ENCODE measurements around the gene GGA1. TPM values are rescaled to one million over a fixed set of nuclear protein-coding genes. Genes with fewer than 3 reads are reported as not detected.
"Not testable (repeated sequence)": the region's sequence is repeated elsewhere in the genome, so short reads cannot be mapped to it uniquely, and the experiment has no call there.

Gene GGA1
- total and polyA plus RNA-seq, 2 donors (not counting 1 experiment from before 2014, with no cell fraction given): 137 to 154 TPM

DNA sequence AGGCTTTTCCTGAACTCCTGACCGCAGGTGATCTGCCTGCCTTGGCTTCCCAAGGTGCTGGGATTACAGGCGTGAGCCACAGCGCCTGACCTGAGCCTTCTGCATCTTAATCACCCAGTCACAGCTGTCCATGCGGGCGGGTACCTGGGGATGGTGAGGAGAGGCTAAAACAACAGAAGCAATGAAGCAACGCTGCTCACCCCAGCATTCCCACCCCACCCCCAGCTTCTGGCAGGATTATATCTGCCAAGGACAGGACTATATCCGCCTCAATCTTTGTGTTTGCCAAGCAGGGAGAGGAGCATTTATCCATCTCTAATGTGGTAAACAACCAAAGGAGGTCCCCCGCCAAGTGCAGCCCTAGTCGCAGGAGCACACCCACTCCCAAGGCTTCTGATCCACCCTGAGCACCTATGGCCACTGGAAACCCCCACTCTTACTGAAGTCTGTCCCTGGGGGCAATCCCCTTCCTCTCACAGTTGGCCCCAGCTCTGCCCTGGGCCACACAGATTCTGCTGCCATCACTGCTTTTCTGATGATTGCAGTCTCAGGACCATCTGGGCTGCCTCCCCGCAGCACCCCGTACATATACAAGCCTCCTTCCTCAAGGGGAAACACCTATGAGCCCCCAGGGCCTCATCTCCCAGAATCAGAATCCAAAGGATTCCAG is 20.0 kb upstream of the GGA1 start:
- no peaks in the 10 kb centered on the region for H4K20me1 ChIP-seq (ENCODE audit: control insufficient read depth, insufficient read depth, low read length, poor library complexity, severe bottlenecking)
- H3K27ac ChIP-seq (ENCODE audit: low read length in 2 of 2): no peak overlapping the region
- H3K27ac Mint-ChIP-seq: no peak overlapping the region
- no peaks in the 10 kb centered on the region for H3K36me3 ChIP-seq (replicated peaks in 1 of 2; ENCODE audit: control extremely low read depth in 1 of 2, control insufficient read depth in 1 of 2, extremely low read depth in 1 of 2, insufficient read depth in 2 of 2, low read length in 1 of 2)
- TF ChIP-seq EZH2 (IDR thresholded peaks at IDR 0.05; ENCODE audit: borderline replicate concordance, insufficient read depth, low read depth, low read length, poor library complexity, severe bottlenecking): no peak
- TF ChIP-seq, protein P1, sequence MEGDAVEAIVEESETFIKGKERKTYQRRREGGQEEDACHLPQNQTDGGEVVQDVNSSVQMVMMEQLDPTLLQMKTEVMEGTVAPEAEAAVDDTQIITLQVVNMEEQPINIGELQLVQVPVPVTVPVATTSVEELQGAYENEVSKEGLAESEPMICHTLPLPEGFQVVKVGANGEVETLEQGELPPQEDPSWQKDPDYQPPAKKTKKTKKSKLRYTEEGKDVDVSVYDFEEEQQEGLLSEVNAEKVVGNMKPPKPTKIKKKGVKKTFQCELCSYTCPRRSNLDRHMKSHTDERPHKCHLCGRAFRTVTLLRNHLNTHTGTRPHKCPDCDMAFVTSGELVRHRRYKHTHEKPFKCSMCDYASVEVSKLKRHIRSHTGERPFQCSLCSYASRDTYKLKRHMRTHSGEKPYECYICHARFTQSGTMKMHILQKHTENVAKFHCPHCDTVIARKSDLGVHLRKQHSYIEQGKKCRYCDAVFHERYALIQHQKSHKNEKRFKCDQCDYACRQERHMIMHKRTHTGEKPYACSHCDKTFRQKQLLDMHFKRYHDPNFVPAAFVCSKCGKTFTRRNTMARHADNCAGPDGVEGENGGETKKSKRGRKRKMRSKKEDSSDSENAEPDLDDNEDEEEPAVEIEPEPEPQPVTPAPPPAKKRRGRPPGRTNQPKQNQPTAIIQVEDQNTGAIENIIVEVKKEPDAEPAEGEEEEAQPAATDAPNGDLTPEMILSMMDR (IDR thresholded peaks at IDR 0.05): no peak
- H2AFZ ChIP-seq (ENCODE audit: insufficient read depth, low read depth, low read length, poor library complexity, severe bottlenecking): no peak overlapping the region
- no peaks in the 10 kb centered on the region for H3K9me3 Mint-ChIP-seq (ENCODE audit: insufficient read depth)
- H3K4me3 Mint-ChIP-seq: no peak overlapping the region
- H3K27me3 Mint-ChIP-seq: peaks cover 29% of the 10 kb centered on the region
- no peak for DNase-seq
- ChIA-PET CTCF (interaction anchor here (0.6 to 4.4 kb wide), 2 partner anchors 11 to 22 kb away, joined by 3 to 43 read pairs; no protein-coding TSS in a partner anchor), POLR2A (interaction anchor here (0.7 kb wide), 1 partner anchor 51 kb away, joined by 3 read pairs; no protein-coding TSS in a partner anchor)
- peaks cover 0 to 8% (median 0%) of the 10 kb centered on the region in 4 experiments for H3K27me3 ChIP-seq (replicated peaks in 1 of 4; ENCODE audit: control extremely low read depth in 1 of 4, control insufficient read depth in 3 of 4, insufficient read depth in 4 of 4, low read length in 3 of 4)
- WGBS (ENCODE audit: insufficient coverage): 89% methylated on average over 10 of the region's 11 CpGs
- no peaks in the 10 kb centered on the region for H3K9me3 ChIP-seq (ENCODE audit: control extremely low read depth in 1 of 3, control insufficient read depth in 2 of 3, insufficient read depth in 1 of 3, low read length in 2 of 3)
- H3K79me2 ChIP-seq (ENCODE audit: control insufficient read depth, insufficient read depth, low read length): no peaks in the 10 kb centered on the region
- no peak overlapping the region for H3K4me3 ChIP-seq (ENCODE audit: control extremely low read depth in 1 of 5, extremely low read depth in 1 of 5, insufficient read depth in 1 of 5, low read depth in 2 of 5, low read length in 4 of 5)
- ATAC-seq (ENCODE audit: low read depth): no peak
- peaks cover 4 to 9% of the 10 kb centered on the region in 2 donors for H3K4me1 ChIP-seq (ENCODE audit: control insufficient read depth in 2 of 2, insufficient read depth in 2 of 2, low read length in 2 of 2)
- H3K4me2 ChIP-seq (replicated peaks; ENCODE audit: low read depth, low read length, poor library complexity, severe bottlenecking): no peak overlapping the region
- intact Hi-C loops (cut with micrococcal nuclease): no loop called here
- peaks cover 11% of the 10 kb centered on the region for H3K4me1 Mint-ChIP-seq
- H3K9ac ChIP-seq (ENCODE audit: low read length): no peak overlapping the region

DNA sequence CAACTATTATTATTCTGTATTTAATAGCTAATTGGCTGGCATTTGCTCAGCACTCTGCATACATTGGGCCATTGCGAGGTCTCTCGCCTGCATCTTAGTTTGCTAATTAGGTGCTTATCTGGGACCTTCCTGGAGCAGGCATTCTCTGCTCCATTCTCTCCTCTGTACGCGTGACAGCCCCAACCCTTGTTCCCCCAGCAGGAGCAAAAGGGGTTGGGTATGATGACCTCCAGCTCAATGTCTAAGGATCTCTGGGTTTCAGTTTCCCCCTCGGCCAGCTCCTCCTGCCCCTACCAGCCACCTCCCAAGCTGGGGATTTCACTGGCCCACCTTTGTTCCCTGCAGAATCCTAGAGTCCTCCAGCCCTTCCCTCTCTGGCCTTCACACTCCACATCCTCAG is 19.0 kb upstream of the GGA1 start:
- H3K4me3 ChIP-seq (ENCODE audit: control extremely low read depth in 1 of 5, extremely low read depth in 1 of 5, insufficient read depth in 1 of 5, low read depth in 2 of 5, low read length in 4 of 5): no peak overlapping the region
- ATAC-seq (ENCODE audit: low read depth) (no peak), DNase-seq (no peak)
- H3K4me3 Mint-ChIP-seq: no peak overlapping the region
- H3K36me3 ChIP-seq (replicated peaks in 1 of 2; ENCODE audit: control extremely low read depth in 1 of 2, control insufficient read depth in 1 of 2, extremely low read depth in 1 of 2, insufficient read depth in 2 of 2, low read length in 1 of 2): no peaks in the 10 kb centered on the region
- CTCF ChIA-PET: interaction anchor here (1.1 to 4.4 kb wide), 3 partner anchors 17 to 50 kb away, joined by 4 to 43 read pairs (median 4); no protein-coding TSS in a partner anchor
- H3K4me1 ChIP-seq (ENCODE audit: control insufficient read depth in 2 of 2, insufficient read depth in 2 of 2, low read length in 2 of 2): peaks cover 4 to 9% of the 10 kb centered on the region in 2 donors
- H3K27me3 Mint-ChIP-seq: peaks cover 27% of the 10 kb centered on the region
- H3K27ac Mint-ChIP-seq: no peak overlapping the region
- H3K9ac ChIP-seq (ENCODE audit: low read length): no peak overlapping the region
- peaks cover 11% of the 10 kb centered on the region for H3K4me1 Mint-ChIP-seq
- H3K9me3 Mint-ChIP-seq (ENCODE audit: insufficient read depth): no peaks in the 10 kb centered on the region
- no peaks in the 10 kb centered on the region for H3K9me3 ChIP-seq (ENCODE audit: control extremely low read depth in 1 of 3, control insufficient read depth in 2 of 3, insufficient read depth in 1 of 3, low read length in 2 of 3)
- TF ChIP-seq, protein P1 (IDR thresholded peaks at IDR 0.05): no peak
- TF ChIP-seq EZH2 (IDR thresholded peaks at IDR 0.05; ENCODE audit: borderline replicate concordance, insufficient read depth, low read depth, low read length, poor library complexity, severe bottlenecking): no peak
- intact Hi-C loops (cut with micrococcal nuclease): no loop called here
- no peak overlapping the region for H3K27ac ChIP-seq (ENCODE audit: low read length in 2 of 2)
- 98% methylated on average over 5 of the region's 5 CpGs for WGBS (ENCODE audit: insufficient coverage)
- H4K20me1 ChIP-seq (ENCODE audit: control insufficient read depth, insufficient read depth, low read length, poor library complexity, severe bottlenecking): no peaks in the 10 kb centered on the region
- no peak overlapping the region for H3K4me2 ChIP-seq (replicated peaks; ENCODE audit: low read depth, low read length, poor library complexity, severe bottlenecking)
- POLR2A ChIA-PET: no interaction called here
- peaks cover 0 to 8% (median 0%) of the 10 kb centered on the region in 4 experiments for H3K27me3 ChIP-seq (replicated peaks in 1 of 4; ENCODE audit: control extremely low read depth in 1 of 4, control insufficient read depth in 3 of 4, insufficient read depth in 4 of 4, low read length in 3 of 4)
- no peaks in the 10 kb centered on the region for H3K79me2 ChIP-seq (ENCODE audit: control insufficient read depth, insufficient read depth, low read length)
- no peak overlapping the region for H2AFZ ChIP-seq (ENCODE audit: insufficient read depth, low read depth, low read length, poor library complexity, severe bottlenecking)

DNA sequence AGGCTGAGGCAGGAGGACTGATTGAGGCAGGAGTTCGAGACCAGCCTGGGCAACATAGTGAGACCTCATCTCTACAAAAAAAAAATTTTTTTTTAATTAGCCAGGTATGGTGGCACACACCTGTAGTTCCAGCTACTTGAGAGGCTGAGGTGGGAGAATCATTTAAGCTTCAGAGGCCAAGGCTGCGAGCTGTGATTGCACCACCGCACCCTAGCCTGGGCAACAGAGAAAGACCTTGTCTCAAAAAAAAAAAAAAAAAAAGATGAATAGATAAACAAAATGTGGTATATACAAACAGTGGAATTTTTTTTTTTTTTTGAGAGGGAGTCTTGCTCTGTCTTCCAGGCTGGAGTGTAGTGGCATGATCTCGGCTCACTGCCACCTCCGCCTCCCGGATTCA is 17.6 kb upstream of the GGA1 start:
- intact Hi-C loops (cut with micrococcal nuclease); H3K9me3 ChIP-seq (ENCODE audit: control extremely low read depth in 1 of 3, control insufficient read depth in 2 of 3, insufficient read depth in 1 of 3, low read length in 2 of 3); H3K4me1 ChIP-seq (ENCODE audit: control insufficient read depth in 2 of 2, insufficient read depth in 2 of 2, low read length in 2 of 2); H3K79me2 ChIP-seq (ENCODE audit: control insufficient read depth, insufficient read depth, low read length); H3K9ac ChIP-seq (ENCODE audit: low read length); H3K27ac Mint-ChIP-seq; H3K4me3 ChIP-seq (ENCODE audit: control extremely low read depth in 1 of 5, extremely low read depth in 1 of 5, insufficient read depth in 1 of 5, low read depth in 2 of 5, low read length in 4 of 5); H3K27me3 ChIP-seq (replicated peaks in 1 of 4; ENCODE audit: control extremely low read depth in 1 of 4, control insufficient read depth in 3 of 4, insufficient read depth in 4 of 4, low read length in 3 of 4); DNase-seq; H3K27ac ChIP-seq (ENCODE audit: low read length in 2 of 2); H4K20me1 ChIP-seq (ENCODE audit: control insufficient read depth, insufficient read depth, low read length, poor library complexity, severe bottlenecking); H3K4me2 ChIP-seq (replicated peaks; ENCODE audit: low read depth, low read length, poor library complexity, severe bottlenecking); H3K4me3 Mint-ChIP-seq; H2AFZ ChIP-seq (ENCODE audit: insufficient read depth, low read depth, low read length, poor library complexity, severe bottlenecking); H3K9me3 Mint-ChIP-seq (ENCODE audit: insufficient read depth); H3K36me3 ChIP-seq (replicated peaks in 1 of 2; ENCODE audit: control extremely low read depth in 1 of 2, control insufficient read depth in 1 of 2, extremely low read depth in 1 of 2, insufficient read depth in 2 of 2, low read length in 1 of 2); ATAC-seq (ENCODE audit: low read depth): not testable (repeated sequence)
- peaks cover 11% of the 10 kb centered on the region for H3K4me1 Mint-ChIP-seq
- ChIA-PET POLR2A (interaction anchor here (0.7 kb wide), 1 partner anchor 79 kb away, joined by 8 read pairs; no protein-coding TSS in a partner anchor), CTCF (interaction anchor here (0.6 to 4.4 kb wide), 6 partner anchors 13 to 141 kb away, joined by 3 to 43 read pairs (median 4); no protein-coding TSS in a partner anchor)
- H3K27me3 Mint-ChIP-seq: peaks cover 24% of the 10 kb centered on the region
- WGBS (ENCODE audit: insufficient coverage): no CpG with 5 or more reads among the region's 6 CpGs

Data from B cell (primary cell).